Stimulated activated CD4-positive, alpha-beta T cell treated with anti-CD3 and anti-CD28 coated beads, Interleukin-2, amount 100 ng/mL, for 24 hours (primary cell): ENCODE measurements around the gene THSD8.
"Not testable (repeated sequence)": the region's sequence is repeated elsewhere in the genome, so short reads cannot be mapped to it uniquely, and the experiment has no call there.

Experiments used
- DNase-seq, 2 donors: peaks; one replicate each; pipeline ENCODE4 v3.0.0-alpha.2; 2020

THSD8 gene

DNA sequence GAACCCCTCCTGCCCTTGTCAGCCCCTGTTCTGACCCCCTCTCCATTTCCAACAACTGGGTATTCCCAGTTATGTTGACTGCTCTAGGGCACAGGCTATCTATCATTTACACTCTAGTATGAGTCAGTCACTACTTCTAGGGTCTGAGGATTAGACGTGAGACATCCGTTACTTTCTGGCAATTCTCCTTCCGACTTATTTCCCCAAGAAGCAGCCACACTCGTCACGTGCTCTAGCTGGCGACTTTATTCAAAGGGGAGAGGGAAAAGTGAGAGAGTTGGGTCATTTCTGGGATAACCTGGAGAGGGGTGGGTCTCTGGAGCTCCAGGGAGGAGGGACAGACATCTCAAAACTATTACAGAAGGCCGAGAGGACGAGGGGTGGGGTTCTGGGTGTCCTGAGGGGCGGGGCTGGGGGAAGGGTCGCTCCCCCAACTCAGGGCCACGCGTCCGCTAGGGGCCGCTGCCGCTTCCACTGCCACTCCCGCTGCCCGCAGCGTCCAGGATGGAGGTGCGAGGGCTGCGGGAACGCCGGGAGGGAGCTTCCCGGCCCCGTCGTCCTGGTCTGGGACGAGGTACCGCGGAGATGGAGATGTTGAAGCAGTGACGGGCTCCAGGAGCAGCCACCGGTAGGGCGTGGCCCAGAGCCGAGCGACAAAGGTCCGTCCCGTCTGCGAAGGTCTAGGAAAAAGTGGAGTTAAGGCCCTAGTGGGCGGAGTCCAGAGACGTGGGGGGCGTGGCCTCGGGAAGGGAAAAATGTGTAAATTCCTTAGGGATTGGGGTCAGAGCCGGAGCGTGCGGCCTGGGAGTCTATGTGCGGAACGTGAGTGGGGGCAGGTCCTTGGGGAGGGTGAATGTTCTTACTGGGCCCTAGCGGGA is 23.6 kb downstream of the THSD8 start:
- DNase-seq = peak in 1 of 2 donors; percentile 58

GRCh38 chr19:12828494-12828893 is 26.6 kb downstream of the THSD8 start:
- DNase-seq = peak in 1 of 2 donors; percentile 56

GRCh38 chr19:12833418-12833737 is 31.5 kb downstream of the THSD8 start:
- no peak for DNase-seq

GRCh38 chr19:12833738-12834565 is 32.1 kb downstream of the THSD8 start:
- DNase-seq = peak; percentile 47 to 52

GRCh38 chr19:12834566-12834943 is 32.7 kb downstream of the THSD8 start, which contains the start of gene RTBDN:
Gene RTBDN, minus strand, starts transcription at chr19:12834579. Its CDS starts 4,600 bp downstream, at chr19:12829979.
- no peak for DNase-seq

DNA sequence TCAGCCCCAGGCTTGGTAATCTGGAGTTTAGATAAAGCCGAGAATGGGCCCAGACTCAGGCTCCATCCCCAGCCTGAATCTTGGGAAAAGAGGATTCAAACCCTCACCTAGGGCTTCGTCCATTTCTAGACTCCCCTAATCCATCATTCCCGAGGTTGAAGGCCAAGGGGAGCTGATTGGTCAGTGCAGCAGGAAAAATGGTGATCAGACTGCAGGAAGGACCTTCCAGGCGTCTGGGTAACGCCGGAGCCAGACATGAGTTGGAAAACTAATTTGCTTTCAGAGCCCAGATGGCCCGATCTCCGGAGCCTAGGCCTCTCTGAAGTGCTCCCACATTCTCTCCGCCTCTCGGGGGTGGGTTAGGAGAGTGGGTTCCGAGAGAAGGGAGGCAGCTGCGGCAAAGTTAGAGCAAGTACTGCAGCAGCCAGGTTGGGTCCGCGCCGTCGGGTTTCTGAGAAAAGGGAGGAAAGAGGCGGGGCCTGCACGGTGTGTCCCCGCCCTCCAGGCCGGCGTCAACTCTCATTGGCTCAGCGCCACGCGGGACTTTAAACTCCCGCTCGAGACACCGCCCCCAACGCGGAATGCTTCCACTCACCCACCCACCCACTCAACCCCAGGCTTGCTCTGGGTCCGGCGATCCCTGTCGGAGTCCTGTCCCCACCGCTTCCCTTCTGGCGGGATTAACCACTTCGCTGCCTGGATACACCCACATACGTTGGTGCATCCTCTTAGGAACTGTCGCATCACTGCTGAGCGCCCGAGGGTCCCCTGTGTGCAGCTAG is 33.3 kb downstream of the THSD8 start:
- peak in 1 of 2 donors; percentile 47 for DNase-seq

DNA sequence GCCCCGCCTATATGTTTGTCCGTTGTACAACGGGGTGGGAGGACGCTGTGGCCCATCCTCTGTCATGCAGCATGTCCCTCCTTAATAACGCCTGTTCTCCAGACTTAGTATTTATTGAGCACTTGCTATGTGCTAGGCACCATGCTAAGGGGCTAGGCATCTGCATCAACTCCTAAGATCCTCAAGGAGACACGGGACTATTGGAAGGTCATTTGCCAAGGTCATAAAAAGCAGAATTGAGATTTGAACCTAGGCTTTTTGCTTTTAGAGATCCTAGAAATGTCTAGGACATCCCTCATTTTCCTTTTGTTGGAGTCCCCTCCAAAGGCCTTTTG is 34.6 kb downstream of the THSD8 start:
- DNase-seq = no peak

DNA sequence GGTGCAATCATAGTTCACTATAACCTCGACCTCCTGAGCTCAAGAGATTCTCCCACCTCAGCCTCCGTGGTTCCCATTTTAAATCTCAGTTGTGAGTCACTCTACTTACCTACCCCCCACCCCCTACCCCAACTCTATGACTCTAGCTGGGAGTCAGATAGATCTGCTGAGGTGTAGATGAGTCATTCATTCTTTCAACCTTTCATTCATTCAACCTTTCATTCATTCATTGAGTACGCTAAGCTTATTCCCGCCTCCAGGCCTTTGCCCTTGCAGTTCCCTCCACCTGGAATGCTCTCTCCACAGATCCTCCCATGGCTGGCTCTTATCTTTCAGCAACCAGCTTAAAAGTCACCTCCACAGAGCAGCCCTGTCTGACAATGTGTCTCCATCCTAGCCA is 35.4 kb downstream of the THSD8 start:
- DNase-seq = no peak

GRCh38 chr19:12838182-12838885 is 36.5 kb downstream of the THSD8 start, which contains the start of gene MAST1:
Gene MAST1, plus strand, starts transcription at chr19:12838515. Its CDS starts 58 bp downstream, at chr19:12838573.
- peak; percentile 45 to 68 for DNase-seq

GRCh38 chr19:12838886-12839756 is 37.3 kb downstream of the THSD8 start:
- peak in 1 of 2 donors; percentile 22 for DNase-seq

DNA sequence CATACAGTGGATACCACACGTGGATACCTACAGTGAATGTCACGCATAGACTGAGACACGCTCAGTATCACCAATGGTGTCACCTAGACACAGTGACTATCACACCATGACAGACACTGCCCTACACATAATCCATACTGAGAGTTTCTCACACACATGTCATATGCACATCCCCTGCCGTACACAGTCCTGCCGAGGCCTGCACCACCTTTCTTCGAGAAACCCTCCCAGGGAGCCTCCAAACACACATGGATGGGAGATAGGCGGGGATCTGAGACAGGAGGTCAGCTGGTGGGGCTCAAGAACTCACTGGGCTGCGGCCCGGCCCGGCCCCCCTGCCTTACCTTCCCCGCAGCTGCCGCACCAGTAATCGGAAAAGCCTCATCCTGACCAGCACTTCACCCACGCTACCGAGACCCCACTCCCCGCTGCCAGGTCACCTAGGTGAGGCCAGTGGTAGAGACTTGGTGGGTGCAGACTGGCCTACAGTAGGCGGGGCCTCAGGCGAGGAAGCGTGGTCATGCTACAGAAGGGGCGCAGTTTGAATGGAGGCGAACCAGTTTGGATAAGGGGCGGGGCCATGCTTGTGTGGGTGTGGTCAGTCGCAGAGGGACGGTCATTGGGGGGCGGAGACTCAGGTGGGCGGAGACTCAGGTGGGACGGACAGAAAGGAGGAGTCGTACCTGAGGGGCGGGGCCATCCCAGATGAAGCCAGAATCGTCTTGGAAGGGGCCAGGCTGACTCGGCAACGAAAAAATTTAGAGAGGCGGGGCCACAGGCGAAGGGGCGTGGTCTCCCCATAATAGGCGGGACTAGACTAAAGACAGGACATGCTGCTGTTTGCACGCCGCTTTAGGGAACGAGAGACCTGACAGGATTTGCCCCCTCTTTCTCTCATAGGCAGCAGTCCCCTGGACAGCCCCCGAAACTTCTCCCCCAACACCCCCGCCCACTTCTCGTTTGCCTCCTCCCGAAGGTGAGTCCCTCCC is 38.5 kb downstream of the THSD8 start:
- peak; percentile 42 to 72 for DNase-seq

DNA sequence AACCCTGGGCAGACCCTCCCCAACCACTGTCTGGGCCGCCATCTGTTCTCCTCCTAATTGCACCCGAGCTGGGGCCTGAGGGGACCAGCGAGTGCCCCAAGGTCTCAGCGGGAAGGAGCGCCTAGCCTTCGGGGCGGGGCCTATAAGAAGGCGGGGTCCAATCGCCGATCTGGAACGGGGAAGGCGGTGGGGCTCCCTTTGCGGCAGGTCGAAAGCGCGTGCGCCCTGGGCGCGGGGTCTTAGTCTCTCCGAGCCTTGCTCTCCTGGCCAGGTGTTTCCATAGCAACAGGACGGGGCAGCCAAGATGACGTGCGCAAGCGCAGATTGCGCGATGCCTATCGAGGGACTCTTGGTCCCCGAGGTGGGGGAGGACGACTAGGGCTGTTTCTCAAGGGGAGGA is 39.2 kb downstream of the THSD8 start:
- DNase-seq = peak in 1 of 2 donors; percentile 39

- no peak for DNase-seq
Observed at GRCh38 chr19:12842511-12842910, 40.6 kb downstream of the THSD8 start.

DNA sequence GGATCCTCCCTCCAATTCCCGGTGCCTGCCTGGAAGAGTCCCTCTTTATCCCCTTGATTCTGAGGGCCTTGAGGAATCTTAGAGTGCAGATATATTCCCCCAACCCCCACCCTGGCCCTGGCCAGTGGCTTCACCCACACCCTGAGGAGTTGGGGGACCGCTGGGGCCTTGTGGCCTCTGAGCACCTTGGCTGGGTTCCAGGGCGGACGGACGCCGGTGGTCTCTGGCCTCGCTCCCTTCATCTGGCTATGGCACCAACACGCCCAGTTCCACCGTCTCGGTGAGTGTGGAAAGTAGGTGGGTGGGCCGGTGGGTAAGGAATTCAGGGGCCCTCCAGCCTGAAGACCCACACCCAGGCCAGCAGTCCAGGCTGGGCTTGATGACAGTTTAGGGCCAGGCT is 41.5 kb downstream of the THSD8 start:
- DNase-seq = no peak

- DNase-seq = no peak
Observed at GRCh38 chr19:12843999-12844732, 42.3 kb downstream of the THSD8 start.

GRCh38 chr19:12846613-12847012 is 44.7 kb downstream of the THSD8 start:
- DNase-seq = not testable (repeated sequence)

- peak; percentile 91 to 93 for DNase-seq
Observed at GRCh38 chr19:12847159-12848139, 45.6 kb downstream of the THSD8 start.
